ENCODE results near the gene LMNTD1. TPM values are rescaled to one million over a fixed set of nuclear protein-coding genes. Genes with fewer than 3 reads are reported as not detected.

Gene LMNTD1
- total and polyA plus RNA-seq, 10 of the 15 experiments (the other 5 are each of a cell fraction or from before 2014, with no cell fraction given): not detected

GRCh38 chr12:25501549-25501948 lies 51.5 kb downstream of the LMNTD1 start:
- ChIA-PET SMC1A (ENCODE audit: uncharacterized antibody, unreplicated experiment) (no interaction called here), CTCF (interaction anchor here (0.7 kb wide), 1 partner anchor 25 kb away, joined by 3 read pairs; no protein-coding TSS in a partner anchor), POLR2A (no interaction called here), RAD21 (ENCODE audit: unreplicated experiment) (no interaction called here)
- H3K4me1 ChIP-seq (ENCODE audit: control insufficient read depth, insufficient read depth, low read length): no peaks in the 10 kb centered on the region
- ATAC-seq (no peak), FAIRE-seq (no peak), DNase-seq (ENCODE audit: low read depth, low spot score) (no peak)
- H3K27ac ChIP-seq (ENCODE audit: control insufficient read depth, insufficient read depth): no peak overlapping the region
- no peaks in the 10 kb centered on the region for H3K79me2 ChIP-seq (ENCODE audit: control insufficient read depth, insufficient read depth, low read length)
- no peaks in the 10 kb centered on the region for H3K36me3 ChIP-seq (ENCODE audit: control insufficient read depth in 2 of 2, insufficient read depth in 2 of 2, low read length in 1 of 2)
- H3K4me3 ChIP-seq: no peak overlapping the region
- no peak for TF ChIP-seq CEBPZ (IDR thresholded peaks at IDR 0.05; ENCODE audit: low read depth, low read length)
- no peak for TF ChIP-seq PAX5 (IDR thresholded peaks at IDR 0.05; ENCODE audit: borderline replicate concordance, low read depth, low read length)
- no peak for TF ChIP-seq ELK1 (IDR thresholded peaks at IDR 0.05; ENCODE audit: low read depth, low read length)
- no peaks in the 10 kb centered on the region for H3K9me3 ChIP-seq (replicated peaks; ENCODE audit: control insufficient read depth, insufficient read depth, low read length)
- in situ Hi-C loops (cut with MboI): no loop called here
- no TSS peak for BruUV-seq (replicated peaks)
- H2AFZ ChIP-seq (ENCODE audit: control insufficient read depth, low read depth, low read length): no peak overlapping the region
- no peaks in the 10 kb centered on the region for H4K20me1 ChIP-seq (ENCODE audit: control insufficient read depth, insufficient read depth)
- H3K9ac ChIP-seq (ENCODE audit: control insufficient read depth, insufficient read depth, low read length): no peak overlapping the region
- 6% methylated on average over 1 of the region's 1 CpG for WGBS (ENCODE audit: insufficient coverage, insufficient replicate concordance, low lambda C conversion rate, missing lambda C conversion rate)
- intact Hi-C loops (cut with micrococcal nuclease; ENCODE audit: unreplicated experiment): no loop called here
- H3K27me3 ChIP-seq (replicated peaks in 1 of 2; ENCODE audit: control insufficient read depth in 2 of 2, insufficient read depth in 2 of 2, low read length in 1 of 2): no peaks in the 10 kb centered on the region; a peak in 1 of 4 replicates
- no peak overlapping the region for H3K4me2 ChIP-seq (ENCODE audit: control insufficient read depth, insufficient read depth)

Data from GM12878 (cell line).